Stimulated activated CD4-positive, alpha-beta T cell treated with anti-CD3 and anti-CD28 coated beads, Interleukin-1b, Interleukin-23, amount 100 ng/mL, for 48 hours (primary cell): ENCODE measurements around the gene DDX31.
"Not testable (repeated sequence)": the region's sequence is repeated elsewhere in the genome, so short reads cannot be mapped to it uniquely, and the experiment has no call there.

Source experiments
- DNase-seq: peaks from one replicate; pipeline ENCODE4 v3.0.0-alpha.2; 2020

Gene DDX31

GRCh38 chr9:132669698-132670456 is at the start of gene DDX31:
Gene DDX31, minus strand, starts transcription at chr9:132669983. Its CDS starts 49 bp downstream, at chr9:132669934.
- DNase-seq, result peak; percentile 87

DNA sequence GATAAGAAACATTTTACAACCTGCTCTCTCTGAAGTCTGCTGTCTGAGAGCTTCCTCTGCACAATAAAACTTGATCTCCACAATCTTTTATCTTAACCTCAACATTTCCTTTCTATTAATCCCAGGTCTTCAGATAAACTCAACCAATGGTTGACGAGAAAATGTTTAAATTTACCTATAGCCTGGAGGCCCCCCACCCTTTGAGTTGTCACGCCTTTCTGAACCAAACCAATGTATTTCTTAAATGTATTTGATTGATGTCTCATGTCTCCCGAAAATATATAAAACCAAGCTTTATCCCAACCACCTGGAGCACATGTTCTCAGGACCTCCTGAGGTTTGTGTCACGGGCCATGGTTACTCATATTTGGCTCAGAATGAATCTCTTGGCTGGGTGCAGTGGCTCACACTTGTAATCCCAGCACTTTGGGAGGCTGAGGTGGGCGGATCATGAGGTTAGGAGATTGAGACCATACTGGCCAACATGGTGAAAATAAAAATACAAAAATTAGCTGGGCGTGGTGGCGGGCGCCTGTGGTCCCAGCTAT is 48.7 kb upstream of the DDX31 start:
- DNase-seq, result peak; percentile 5

- no peak for DNase-seq
Observed at GRCh38 chr9:132717326-132717945, 47.7 kb upstream of the DDX31 start.

GRCh38 chr9:132716007-132716406 is 46.2 kb upstream of the DDX31 start:
- no peak for DNase-seq

- DNase-seq, result no peak
Observed at GRCh38 chr9:132712753-132713152, 43.0 kb upstream of the DDX31 start.

DNA sequence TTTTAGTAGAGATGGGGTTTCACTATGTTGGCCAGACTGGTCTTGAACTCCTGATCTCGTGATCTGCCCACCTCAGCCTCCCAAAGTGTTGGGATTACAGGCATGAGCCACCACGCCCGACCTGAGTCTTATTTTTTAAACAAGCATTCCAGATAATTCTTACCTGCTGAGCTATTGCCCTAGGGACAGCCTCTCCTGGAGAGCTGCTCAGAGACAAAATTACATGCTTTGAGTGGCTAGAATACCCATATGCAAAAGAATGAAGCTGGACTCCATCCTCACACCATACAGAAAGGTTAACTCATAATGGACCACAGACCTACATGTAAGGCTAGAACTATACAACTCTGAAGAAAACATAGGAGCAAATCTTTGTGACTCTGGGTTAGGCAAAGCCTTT is 42.1 kb upstream of the DDX31 start:
- DNase-seq, result no peak

GRCh38 chr9:132711152-132711551 is 41.4 kb upstream of the DDX31 start:
- DNase-seq, result not testable (repeated sequence)

DNA sequence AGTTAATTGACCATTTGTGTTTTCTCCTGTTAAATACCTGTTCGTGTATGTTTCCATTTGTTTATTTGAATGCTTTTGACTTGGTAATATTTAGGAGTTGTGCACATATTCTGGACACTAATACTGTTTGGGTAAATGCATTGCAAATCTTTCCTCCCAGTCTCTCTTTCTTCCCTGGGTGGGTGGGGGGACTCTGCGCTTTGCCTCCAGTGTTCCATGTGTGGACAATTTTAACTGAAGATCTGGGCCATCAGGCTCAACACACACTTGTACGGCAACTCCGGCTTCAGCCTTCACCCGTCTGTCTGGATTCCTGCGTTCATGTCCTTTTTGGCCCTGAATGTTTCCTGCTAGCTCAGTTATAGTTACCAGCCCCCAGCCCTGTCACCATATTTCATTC is 40.5 kb upstream of the DDX31 start:
- DNase-seq, result no peak

- DNase-seq, result no peak
Observed at GRCh38 chr9:132708769-132709430, 39.1 kb upstream of the DDX31 start.

- no peak for DNase-seq
Observed at GRCh38 chr9:132708239-132708638, 38.5 kb upstream of the DDX31 start.

- DNase-seq, result no peak
Observed at GRCh38 chr9:132703336-132703735, 33.6 kb upstream of the DDX31 start.

GRCh38 chr9:132702254-132702653 is 32.5 kb upstream of the DDX31 start:
- no peak for DNase-seq

DNA sequence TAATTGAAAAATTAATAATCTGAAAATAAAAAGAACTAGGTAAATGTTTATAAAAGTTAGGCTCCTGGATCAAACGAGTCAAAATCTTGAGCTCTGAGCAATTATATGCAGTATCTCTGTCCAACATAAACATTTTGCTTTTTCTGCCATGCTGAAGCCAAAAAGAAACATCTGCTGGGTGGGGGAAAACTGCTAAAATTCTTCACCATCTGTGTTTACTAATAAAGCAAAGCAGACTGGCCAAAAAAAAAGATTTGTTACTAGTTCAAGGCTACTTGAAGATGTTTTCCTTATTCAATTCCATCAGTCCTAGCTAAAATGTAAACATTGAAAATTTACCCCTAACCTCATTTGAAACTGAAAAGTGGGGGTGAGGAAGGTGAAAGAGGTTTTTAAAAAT is 30.2 kb upstream of the DDX31 start:
- no peak for DNase-seq

DNA sequence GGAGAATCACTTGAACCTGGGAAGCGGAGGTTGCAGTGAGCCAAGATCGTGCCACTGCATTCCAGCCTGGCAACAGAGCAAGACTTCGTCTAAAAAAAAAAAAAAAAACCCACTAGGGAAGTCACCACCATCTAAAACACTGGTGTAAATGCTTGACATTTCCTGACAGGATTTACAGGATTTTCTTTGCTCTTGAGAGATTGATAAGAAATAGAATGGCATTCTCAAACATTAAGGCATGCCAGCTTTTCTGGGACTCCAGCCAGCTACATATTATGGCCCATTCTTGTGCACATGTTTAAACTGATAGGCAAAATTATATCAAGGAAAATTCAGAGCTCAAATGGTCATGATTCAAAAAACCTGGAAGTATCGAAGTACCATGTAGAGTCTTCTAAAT is 29.2 kb upstream of the DDX31 start:
- DNase-seq, result no peak

DNA sequence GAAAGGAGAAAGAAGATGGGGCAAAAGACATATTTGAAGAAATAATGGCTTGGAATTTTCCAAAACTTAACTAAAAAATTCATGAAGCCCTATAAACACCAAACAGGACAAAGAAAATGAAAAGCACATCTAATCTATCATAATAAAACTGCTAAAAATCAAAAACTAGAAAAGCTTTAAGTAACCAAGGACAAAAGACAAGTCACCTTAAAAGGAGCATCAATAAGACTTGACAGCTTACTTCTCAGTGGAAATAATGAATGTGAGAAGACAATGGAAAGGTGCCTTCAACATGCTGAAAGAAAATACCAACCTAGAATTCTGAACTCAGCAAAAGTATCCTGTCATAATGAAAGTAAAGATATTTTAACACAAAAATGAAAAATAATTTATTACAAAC is 27.4 kb upstream of the DDX31 start:
- no peak for DNase-seq

GRCh38 chr9:132694144-132694543 is 24.4 kb upstream of the DDX31 start:
- DNase-seq, result peak; percentile 8

- no peak for DNase-seq
Observed at GRCh38 chr9:132690696-132691095, 20.9 kb upstream of the DDX31 start.

GRCh38 chr9:132683873-132684272 is 14.1 kb upstream of the DDX31 start:
- DNase-seq, result no peak

DNA sequence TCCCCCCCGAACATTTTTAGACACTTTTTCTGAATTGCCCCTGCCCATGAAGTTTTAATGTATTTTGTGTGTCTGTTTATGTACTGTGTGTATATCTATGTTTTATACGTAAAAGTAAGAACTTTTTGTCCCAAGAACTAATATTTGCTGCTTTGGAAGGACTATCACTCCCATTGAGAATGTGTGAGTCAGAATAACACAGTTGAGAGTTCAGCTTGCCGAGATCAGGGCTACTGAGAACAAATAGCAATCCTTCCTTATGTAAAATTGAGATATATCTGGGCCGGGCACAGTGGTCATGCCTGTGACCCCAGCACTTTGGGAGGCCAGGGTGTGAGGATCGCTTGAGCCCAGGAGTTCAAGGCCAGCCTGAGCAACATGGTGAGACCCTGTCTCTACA is 11.8 kb upstream of the DDX31 start:
- no peak for DNase-seq

DNA sequence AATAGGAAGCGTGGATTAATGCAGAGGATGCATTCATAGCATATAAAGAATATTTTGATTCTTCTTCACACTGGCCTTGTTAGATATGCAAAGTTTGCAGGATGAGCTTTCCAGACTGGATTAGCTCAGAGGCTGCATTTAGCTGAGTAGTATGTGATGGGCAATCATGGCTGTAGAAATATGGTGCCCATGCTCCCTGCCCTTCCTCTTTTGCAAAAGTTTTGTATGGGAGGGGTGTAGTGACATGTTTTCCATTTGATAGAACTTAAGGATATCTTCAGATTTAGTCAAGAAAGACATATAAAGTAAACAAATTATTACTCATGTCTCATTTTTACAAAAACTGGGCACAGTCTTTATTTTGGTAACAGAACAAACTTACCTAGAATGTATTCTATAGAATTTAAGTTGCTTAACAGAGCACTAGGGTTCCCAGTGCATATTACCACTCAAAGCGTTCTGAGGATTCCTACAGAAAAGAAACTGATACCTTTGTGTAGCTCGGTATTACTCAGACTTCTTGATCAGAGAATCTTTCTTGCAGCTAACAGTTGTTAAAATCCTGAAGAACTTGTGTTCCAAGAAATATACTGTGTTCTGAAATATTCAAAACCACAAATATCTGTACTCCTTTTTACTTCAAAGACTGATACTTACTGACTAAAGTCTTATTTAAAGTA is 10.3 kb upstream of the DDX31 start:
- DNase-seq, result no peak

DNA sequence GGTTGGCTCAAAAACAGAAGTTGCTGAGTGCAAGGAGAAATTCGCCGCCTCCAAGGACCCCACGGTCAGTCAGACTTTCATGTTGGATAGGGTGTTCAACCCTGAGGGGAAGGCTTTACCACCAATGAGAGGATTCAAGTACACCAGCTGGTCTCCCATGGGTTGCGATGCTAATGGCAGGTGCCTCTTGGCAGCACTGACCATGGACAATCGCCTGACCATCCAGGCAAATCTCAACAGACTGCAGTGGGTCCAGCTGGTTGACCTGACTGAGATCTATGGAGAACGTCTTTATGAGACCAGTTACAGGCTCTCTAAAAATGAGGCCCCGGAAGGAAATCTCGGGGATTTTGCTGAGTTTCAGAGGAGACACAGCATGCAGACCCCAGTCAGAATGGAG is 8.2 kb upstream of the DDX31 start:
- DNase-seq, result no peak

GRCh38 chr9:132674485-132674884 is 4.7 kb upstream of the DDX31 start:
- no peak for DNase-seq

DNA sequence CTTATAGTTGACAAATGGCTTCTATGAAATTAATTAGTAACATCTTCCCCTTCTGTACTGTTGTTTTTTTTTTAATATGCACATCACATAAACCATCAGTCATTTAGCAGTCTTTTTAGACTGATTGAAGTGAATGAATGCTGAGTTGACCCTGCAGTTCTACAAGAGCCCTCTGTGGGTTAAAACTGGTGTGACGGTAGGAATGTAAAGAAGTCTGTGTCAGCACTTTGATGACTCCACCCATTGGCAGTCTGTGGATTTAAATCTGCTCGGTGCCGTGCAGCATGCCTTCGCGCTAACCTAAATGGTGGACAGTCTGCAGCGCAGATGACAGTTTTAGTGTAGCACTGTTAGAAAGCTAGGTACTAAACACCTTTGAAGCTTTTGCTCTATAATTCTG is 3.6 kb upstream of the DDX31 start:
- DNase-seq, result peak; percentile 2

DNA sequence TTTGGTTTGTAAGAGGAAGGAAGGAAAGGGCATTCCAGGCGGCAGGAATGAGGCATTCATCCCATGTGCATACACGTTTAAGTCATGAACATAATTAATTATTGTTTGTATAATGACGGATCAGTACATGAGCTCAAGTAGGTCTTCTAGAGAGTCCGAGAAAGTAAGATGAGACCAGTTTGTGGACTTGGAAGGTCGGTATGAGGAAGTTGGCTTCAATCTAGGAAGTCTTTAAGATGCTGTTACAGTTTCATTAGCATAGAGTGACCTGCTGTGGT is 2.6 kb upstream of the DDX31 start:
- DNase-seq, result no peak
